Kidney epithelial cell (primary cell): ENCODE measurements around the gene SLC35E1. TPM values are rescaled to one million over a fixed set of nuclear protein-coding genes. Genes with fewer than 3 reads are reported as not detected.

ENCODE experiments used
- DNase-seq: peaks from one replicate; pipeline ENCODE4 v3.0.0-alpha.2; 2010; ENCODE audit warnings: low read depth
- H3K27me3 ChIP-seq: 2 replicates; pipeline ENCODE4 v1.6.0; 2011; ENCODE audit warnings: low read length; ENCODE audit not compliant: control insufficient read depth, insufficient read depth
- H3K36me3 ChIP-seq: 2 replicates; pipeline ENCODE4 v1.5.1; 2011; ENCODE audit warnings: low read length; ENCODE audit not compliant: control insufficient read depth, insufficient read depth
- H3K4me3 ChIP-seq: 2 replicates; pipeline ENCODE4 v1.5.1; 2011; ENCODE audit warnings: low read depth, mild to moderate bottlenecking, control low read depth, low read length
- total RNA-seq: library from RNA; depleted of rRNA; stranded (reverse); fragments of >200 nt; gene quantifications from 2 replicates; pipeline ENCODE4 v1.2.3, GENCODE V29; 2015
- TF ChIP-seq, protein P1 (sequence below): IDR thresholded peaks from 2 replicates; pipeline ENCODE4 v1.5.1; 2011; ENCODE audit warnings: mild to moderate bottlenecking, moderate library complexity, low read length, control low read depth, inconsistent platforms; ENCODE audit not compliant: insufficient read depth, poor library complexity, severe bottlenecking

SLC35E1 gene
- total RNA-seq, 1 donor from 2014 or later = 60.9 TPM

DNA sequence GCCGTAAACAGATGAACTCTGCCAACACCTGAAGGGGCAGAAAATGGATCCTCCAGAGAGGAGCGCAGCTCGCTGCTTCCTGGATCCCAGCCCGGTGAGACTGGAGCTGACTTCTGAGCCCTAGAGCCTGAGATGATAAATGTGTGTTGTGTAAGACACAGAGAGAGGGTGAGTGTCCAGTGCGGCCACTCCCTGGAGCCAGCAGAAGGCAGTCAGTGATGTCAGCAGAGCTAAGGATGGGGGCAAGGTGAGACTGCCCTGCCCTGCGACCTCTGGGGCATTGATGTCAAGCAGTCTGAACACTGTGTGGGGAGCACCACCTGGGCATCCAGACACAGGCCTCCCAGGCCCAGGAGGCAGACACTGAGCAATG, 9.7 kb upstream of the SLC35E1 start:
- TF ChIP-seq, protein P1, sequence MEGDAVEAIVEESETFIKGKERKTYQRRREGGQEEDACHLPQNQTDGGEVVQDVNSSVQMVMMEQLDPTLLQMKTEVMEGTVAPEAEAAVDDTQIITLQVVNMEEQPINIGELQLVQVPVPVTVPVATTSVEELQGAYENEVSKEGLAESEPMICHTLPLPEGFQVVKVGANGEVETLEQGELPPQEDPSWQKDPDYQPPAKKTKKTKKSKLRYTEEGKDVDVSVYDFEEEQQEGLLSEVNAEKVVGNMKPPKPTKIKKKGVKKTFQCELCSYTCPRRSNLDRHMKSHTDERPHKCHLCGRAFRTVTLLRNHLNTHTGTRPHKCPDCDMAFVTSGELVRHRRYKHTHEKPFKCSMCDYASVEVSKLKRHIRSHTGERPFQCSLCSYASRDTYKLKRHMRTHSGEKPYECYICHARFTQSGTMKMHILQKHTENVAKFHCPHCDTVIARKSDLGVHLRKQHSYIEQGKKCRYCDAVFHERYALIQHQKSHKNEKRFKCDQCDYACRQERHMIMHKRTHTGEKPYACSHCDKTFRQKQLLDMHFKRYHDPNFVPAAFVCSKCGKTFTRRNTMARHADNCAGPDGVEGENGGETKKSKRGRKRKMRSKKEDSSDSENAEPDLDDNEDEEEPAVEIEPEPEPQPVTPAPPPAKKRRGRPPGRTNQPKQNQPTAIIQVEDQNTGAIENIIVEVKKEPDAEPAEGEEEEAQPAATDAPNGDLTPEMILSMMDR = no peak
- H3K36me3 ChIP-seq = no peaks in the 10 kb centered on the region
- DNase-seq = no peak
- H3K27me3 ChIP-seq = no peaks in the 10 kb centered on the region
- no peak overlapping the region for H3K4me3 ChIP-seq

DNA sequence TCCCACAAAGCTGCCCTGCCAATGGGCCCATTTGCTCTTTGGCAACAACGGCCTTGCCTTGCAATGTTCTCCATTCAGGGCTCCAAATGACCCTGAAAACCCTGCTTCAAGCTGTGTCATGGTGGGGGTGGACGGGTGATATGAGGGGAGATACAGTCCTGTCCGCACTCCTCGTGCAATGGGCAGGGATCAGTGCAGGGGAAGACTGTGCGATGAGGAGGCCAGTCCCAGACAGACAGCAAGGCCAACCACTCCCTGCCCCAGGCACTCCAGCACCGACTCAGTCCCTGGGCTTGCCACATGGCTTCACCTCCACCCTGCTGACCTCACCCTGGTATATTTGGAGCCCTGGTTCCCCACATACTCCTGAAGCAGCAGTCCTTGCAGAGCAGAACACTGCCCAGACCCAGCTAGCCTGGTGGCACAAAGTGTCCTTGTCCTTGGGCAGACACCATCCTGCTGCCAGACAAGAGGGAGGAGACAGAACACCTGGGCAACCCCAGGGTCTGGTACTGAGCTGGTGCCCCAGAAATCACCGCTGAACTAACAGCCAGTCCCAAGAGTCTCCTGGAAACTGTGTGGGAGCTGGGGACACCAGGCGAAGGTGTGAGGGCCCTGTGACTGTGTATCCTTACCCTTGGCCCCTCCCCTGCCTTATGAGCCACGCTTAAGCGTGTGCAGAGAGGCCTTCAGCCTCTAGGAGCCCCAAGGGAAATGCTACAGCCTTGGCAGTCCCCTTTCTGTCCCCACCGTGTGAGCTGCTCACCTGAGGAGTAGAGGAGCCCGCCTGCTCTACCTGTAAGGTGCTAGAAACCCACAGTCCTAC, 9.1 kb upstream of the SLC35E1 start:
- H3K36me3 ChIP-seq = no peaks in the 10 kb centered on the region
- no peak overlapping the region for H3K4me3 ChIP-seq
- H3K27me3 ChIP-seq = no peaks in the 10 kb centered on the region
- no peak for DNase-seq
- TF ChIP-seq, protein P1 = no peak

DNA sequence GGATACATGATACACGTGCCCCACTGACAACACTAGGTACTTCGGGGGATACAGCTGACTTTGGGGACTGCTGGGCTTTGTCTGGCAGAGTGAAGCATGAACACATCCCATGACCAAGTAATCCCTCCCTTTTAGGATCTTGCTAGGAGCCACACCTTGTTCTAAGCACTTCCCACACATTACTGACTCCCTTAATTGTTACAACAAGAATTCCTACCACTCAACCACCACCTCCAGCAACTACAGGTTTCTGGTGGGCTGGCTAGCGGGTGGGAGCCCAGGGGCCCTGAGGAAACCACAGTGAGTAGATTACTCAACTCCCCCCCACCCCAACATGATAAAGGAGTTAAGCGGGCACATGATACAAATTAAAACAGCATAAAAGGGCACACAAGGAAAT, 7.2 kb upstream of the SLC35E1 start:
- no peak for DNase-seq
- Histone ChIP-seq H3K4me3 (no peak overlapping the region), H3K27me3 (no peaks in the 10 kb centered on the region), H3K36me3 (no peaks in the 10 kb centered on the region)
- TF ChIP-seq, protein P1 = no peak

DNA sequence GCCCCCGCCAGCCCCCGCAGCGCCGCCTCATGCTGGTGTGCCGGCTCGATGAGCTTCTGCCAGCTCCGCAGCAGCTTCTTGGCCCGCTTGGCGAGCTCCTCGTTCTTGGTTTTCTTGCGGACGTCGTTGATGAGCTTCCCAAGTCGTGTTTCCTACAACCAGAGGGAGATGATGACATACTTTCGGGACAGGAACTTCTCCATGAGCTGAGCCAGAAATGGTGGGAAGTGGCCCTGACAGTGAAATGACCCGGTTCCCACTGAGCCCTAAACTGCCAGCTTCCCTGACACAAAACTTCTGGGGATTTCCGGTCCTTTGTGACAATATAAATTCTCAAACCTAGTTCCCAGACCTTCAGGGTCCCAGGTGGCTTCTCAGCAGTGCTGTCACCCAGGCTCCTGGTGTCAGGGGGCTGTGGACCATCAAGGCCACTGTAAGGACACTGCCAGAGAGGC, 5.3 kb upstream of the SLC35E1 start:
- no peaks in the 10 kb centered on the region for H3K36me3 ChIP-seq
- TF ChIP-seq, protein P1 = no peak

DNA sequence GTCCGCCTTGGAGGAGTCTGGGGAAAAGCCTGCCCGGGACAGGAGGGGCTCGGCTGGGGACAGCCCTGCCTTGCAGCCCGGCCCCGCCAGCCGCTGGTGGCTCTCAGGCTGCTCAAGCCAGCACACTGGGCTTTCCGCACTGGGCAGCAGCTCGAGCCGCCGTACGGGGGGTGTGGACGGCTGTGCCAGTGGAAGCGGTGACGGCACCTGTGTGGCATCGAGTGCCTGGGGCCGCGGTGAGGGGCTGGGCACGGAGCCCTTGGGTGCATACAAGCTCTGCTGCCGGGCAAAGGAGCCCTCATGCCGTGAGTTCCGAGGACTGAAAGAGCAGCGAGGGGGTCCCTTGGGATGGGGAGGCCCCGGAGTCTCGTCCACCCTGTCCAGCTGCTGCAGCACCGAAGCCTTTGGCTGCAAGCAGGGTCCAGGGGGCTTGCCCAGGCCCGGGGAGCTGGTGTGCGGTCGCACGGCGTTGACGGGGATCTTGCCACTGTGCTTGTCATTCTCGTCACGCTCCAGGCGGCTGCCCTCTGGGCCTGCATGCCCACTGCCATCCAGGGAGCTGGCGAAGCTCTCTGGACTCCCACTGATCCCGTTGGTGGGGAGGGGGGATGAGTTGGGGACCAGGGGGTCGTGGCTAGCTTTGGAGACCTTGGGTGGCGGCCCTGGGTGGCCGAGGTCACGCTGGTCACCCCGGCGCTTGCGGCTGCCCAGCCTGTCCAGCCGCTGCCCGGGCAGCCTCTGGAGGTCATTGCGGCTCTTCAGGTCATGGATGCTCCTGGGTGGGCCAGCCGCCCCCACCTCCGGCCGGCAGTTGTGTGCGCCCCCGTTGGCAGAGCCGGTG, 4.7 kb upstream of the SLC35E1 start:
- no peak overlapping the region for H3K4me3 ChIP-seq
- no peak for DNase-seq
- TF ChIP-seq, protein P1 = no peak
- no peaks in the 10 kb centered on the region for H3K27me3 ChIP-seq
- H3K36me3 ChIP-seq = no peaks in the 10 kb centered on the region

More for the DNA sequence above, 5.3 kb upstream of the SLC35E1 start:
- H3K4me3 ChIP-seq = no peak overlapping the region
- H3K27me3 ChIP-seq = no peaks in the 10 kb centered on the region
- no peak for DNase-seq
